Measurements from ENCODE around the gene DAZL. TPM values are rescaled to one million over a fixed set of nuclear protein-coding genes. Genes with fewer than 3 reads are reported as not detected.

The DAZL gene
- total RNA-seq, 1 donor from 2014 or later: not detected

- Mint-ChIP-seq H3K27ac (no peak overlapping the region), H3K4me3 (ENCODE audit: low read depth) (no peak overlapping the region), H3K27me3 (no peaks in the 10 kb centered on the region), H3K9me3 (ENCODE audit: low read depth) (peaks cover 3% of the 10 kb centered on the region), H3K4me1 (ENCODE audit: low read depth) (no peaks in the 10 kb centered on the region), H3K36me3 (ENCODE audit: insufficient read depth) (no peaks in the 10 kb centered on the region)
- TF ChIP-seq CTCF (IDR thresholded peaks at IDR 0.05; ENCODE audit: unreplicated experiment): no peak
- DNase-seq (ENCODE audit: low spot score, unreplicated experiment): no peak
These were observed 743 bp upstream of the DAZL start for GRCh38 chr3:16605966-16606365.

GRCh38 chr3:16604433-16604832 lies 790 bp downstream of the DAZL start:
- Mint-ChIP-seq H3K4me1 (ENCODE audit: low read depth) (no peaks in the 10 kb centered on the region), H3K27ac (no peak overlapping the region), H3K36me3 (ENCODE audit: insufficient read depth) (no peaks in the 10 kb centered on the region), H3K9me3 (ENCODE audit: low read depth) (peaks cover 3% of the 10 kb centered on the region), H3K4me3 (ENCODE audit: low read depth) (no peak overlapping the region), H3K27me3 (no peaks in the 10 kb centered on the region)
- DNase-seq (ENCODE audit: low spot score, unreplicated experiment): no peak
- TF ChIP-seq CTCF (IDR thresholded peaks at IDR 0.05; ENCODE audit: unreplicated experiment): no peak

GRCh38 chr3:16601537-16602005 lies 3.7 kb downstream of the DAZL start:
- Mint-ChIP-seq H3K4me3 (ENCODE audit: low read depth) (no peak overlapping the region), H3K27ac (no peak overlapping the region), H3K36me3 (ENCODE audit: insufficient read depth) (no peaks in the 10 kb centered on the region), H3K4me1 (ENCODE audit: low read depth) (no peaks in the 10 kb centered on the region), H3K9me3 (ENCODE audit: low read depth) (peaks cover 3% of the 10 kb centered on the region), H3K27me3 (no peaks in the 10 kb centered on the region)
- no peak for TF ChIP-seq CTCF (IDR thresholded peaks at IDR 0.05; ENCODE audit: unreplicated experiment)
- no peak for DNase-seq (ENCODE audit: low spot score, unreplicated experiment)

- Mint-ChIP-seq H3K4me3 (ENCODE audit: low read depth) (no peak overlapping the region), H3K4me1 (ENCODE audit: low read depth) (no peaks in the 10 kb centered on the region), H3K36me3 (ENCODE audit: insufficient read depth) (no peaks in the 10 kb centered on the region), H3K27ac (no peak overlapping the region), H3K27me3 (no peaks in the 10 kb centered on the region), H3K9me3 (ENCODE audit: low read depth) (peaks cover 3% of the 10 kb centered on the region)
- TF ChIP-seq CTCF (IDR thresholded peaks at IDR 0.05; ENCODE audit: unreplicated experiment): peak; percentile 97
- DNase-seq (ENCODE audit: low spot score, unreplicated experiment): peak; percentile 56
These were observed 4.3 kb downstream of the DAZL start for GRCh38 chr3:16600780-16601536.

GRCh38 chr3:16599694-16600093 lies 5.5 kb downstream of the DAZL start:
- no peak overlapping the region for H3K4me3 Mint-ChIP-seq (ENCODE audit: low read depth)
- no peaks in the 10 kb centered on the region for H3K9me3 Mint-ChIP-seq (ENCODE audit: low read depth)
- DNase-seq (ENCODE audit: low spot score, unreplicated experiment): no peak
- no peaks in the 10 kb centered on the region for H3K4me1 Mint-ChIP-seq (ENCODE audit: low read depth)
- TF ChIP-seq CTCF (IDR thresholded peaks at IDR 0.05; ENCODE audit: unreplicated experiment): no peak
- H3K27me3 Mint-ChIP-seq: no peaks in the 10 kb centered on the region
- no peak overlapping the region for H3K27ac Mint-ChIP-seq
- no peaks in the 10 kb centered on the region for H3K36me3 Mint-ChIP-seq (ENCODE audit: insufficient read depth)
